Stimulated activated CD8-positive, alpha-beta memory T cell treated with anti-CD3 and anti-CD28 coated beads, Interleukin-12 subunit alpha, Interleukin-12 subunit beta, amount 100 ng/mL, for 24 hours (primary cell): ENCODE measurements around the gene CMSS1.
"Not testable (repeated sequence)": the region's sequence is repeated elsewhere in the genome, so short reads cannot be mapped to it uniquely, and the experiment has no call there.

Experiments
- DNase-seq: peaks from one replicate; pipeline ENCODE4 v3.0.0-alpha.2; 2020; ENCODE audit errors: extremely low read depth

Gene CMSS1

DNA sequence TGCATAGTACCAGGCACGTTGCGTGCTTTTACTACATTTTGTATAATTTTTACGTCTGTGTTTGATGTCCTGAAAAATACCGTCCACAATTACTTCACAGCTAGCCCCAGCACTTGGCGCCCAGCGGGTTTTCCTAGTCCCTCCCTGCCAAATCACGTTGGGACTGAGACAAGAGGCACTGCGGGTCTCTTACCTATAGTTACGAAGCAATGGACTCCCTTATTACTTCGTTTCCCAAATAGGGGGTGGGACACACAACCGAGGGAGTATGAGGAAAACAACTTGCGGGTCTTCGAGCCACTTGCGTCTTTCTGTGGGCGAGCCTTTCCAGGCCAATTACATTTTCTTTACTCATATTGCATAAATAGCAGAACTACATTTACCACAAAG lies 620 bp upstream of the CMSS1 start:
- DNase-seq, result no peak

DNA sequence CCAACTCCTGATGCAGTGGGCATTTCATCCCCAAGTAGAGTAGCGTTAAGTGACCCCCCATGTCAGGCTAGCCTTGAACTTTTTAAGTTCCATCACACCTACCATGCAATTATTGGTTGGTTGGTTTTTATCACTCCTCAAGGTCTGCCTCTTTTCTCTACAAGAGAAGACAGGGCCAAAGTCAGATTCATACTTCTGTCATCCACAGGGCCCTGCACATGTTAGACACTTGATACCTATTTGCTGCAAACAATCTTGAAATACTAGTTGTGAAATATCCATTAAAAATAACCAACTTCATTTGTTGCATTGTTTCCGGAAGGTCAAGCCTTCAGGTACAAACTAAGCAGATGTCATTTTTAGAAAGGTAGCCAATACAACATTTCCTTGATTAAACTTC lies 1.2 kb downstream of the CMSS1 start:
- DNase-seq, result no peak

DNA sequence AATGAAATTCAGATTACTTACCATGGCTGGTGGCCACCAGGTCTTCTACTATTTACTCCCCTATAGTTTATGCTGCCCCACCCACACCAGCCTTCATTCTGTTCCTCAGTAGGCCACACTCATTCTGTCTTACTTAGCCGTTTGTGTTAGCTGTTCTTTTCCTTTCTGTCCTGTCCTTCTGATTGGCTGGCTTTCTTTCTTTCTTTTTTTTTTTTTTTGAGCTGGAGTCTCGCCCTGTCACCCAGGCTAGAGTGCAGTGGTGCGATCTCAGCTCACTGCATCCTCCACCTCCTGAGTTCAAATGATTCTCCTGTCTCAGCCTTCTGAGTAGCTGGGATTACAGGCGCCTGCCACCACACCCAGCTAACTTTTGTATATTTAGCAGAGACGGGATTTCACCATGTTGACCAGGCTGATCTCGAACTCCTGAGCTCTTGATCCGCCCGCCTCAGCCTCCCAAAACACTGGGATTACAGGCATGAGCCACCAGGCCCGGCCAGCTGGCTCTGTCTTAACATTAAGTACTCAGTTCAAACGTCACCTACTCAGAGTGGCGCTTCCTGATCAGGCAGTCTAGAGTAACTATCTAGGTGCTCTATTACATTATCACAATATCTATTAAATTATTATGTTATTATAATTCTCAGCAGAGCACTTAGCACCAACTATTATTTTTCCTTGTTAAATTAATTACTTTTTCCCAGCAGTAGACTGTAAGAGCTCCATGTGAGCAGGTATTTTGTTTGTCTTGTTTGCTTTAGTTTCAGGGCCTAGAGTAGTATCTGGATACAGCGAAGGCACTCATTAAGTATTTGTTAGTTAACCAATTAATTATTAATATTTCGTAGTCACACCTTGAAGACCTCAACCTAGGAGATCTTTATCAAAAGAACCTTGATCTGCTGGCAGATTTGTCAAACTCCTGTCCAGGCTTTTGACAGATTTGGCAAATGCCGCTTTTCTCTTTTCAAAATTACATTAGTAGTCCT lies 6.4 kb downstream of the CMSS1 start:
- DNase-seq, result no peak

DNA sequence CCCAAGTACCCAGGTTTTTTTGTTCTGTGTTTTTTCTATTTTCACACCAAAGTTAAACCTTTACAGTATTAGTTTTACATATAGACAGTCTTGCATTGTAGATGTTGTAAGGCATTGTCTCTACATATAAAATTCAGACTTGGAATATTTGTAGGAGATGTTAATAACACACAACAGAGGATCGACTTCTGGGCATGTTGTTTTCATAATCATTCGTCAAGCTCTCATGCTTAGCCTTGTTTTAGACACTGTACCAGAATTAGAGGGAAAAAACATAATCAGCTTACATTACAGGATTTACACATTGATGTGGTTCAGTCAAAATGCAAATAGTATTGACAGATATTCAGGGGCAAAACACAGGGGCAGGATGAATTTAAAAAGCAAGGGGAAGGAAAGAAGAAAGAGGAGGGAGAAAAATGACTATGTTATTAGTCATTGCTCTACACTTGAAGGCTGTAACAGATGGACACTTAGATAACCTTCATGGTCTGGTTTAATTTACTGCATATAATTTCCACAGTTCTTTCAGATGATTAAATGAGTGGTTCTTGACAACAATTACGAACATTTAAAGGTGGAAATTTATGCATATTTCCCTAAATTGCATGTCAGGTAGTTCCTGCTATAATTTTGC lies 7.5 kb downstream of the CMSS1 start:
- DNase-seq, result no peak

DNA sequence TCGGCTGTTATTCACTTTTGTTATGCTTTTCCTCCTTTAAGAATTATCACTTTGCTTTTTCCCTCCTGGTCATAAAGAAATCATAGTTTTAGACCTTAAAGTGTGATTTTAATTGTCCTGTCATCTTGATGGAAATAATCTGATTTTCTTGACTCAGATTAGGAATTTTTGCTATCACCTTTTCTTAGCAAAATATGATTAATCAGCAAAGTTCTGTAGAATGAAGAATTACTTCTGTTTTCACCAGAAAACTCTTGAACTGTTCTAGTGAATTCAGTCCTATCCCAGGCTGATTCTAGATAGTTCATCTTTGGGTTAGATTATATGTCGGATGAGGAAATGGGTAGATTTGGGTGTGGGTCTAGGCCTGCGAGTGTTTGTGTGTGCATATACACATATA lies 12.2 kb downstream of the CMSS1 start:
- DNase-seq, result no peak

DNA sequence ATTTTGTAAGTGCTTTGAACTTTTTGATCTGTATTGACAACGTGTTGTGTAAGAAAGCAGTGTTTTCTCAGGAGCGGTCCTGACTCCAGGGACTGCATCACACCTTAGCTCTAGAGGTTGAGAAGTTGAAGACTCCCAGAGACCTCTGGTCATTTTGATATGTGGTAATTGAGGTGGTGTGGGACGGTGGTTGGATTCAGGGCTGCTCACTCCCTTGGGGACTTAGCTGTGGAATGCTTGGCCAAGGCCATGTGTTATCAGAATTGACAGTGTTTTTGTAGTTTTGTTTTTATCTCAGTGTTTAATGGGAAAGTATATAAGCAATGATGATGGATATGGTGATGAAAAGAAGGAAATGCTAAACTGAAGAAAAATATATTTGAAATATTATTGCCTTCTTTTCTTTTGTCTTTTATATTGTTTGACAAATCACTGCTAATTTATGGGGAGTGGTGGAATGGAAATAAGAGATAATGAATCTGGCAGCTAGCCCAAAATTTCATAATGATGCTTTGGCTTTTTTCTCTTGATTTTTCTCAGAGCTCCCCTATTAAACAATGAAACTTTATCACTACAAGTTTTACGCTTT lies 16.0 kb downstream of the CMSS1 start:
- no peak for DNase-seq

DNA sequence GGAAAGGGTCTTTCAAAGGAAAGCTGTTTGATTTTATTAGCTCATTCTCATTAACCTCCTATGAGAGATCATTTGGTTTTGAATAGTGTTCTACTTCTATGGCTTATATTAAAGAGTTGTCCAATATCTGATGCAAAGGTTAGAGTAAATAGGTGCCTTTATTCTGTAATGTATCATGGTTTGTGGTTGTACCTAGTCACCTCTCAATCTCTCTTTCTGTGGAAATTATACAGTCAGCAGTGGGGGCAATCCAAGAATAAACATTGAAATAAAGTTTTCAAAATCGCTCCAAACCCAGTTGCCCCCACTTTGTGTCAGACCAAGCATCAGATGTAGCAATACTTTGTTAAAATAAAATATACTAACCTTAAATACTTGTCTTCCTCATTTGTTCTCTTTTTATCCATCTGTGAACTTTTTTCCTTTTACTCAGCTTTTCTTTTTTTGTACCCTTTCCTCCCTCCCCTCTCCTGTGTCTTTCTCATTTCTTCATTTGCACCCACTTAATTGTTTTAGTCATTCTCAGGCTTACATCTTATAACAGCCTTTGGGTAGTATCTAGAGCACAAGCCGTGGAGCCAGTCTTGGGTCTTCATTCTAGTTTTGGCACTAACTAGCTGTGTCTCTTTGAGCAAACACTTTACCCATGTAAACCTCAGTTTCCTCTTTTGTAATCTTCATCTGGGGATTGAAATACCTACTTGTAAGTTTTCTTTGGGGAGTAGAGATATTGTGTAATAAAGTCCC lies 16.7 kb downstream of the CMSS1 start:
- no peak for DNase-seq

DNA sequence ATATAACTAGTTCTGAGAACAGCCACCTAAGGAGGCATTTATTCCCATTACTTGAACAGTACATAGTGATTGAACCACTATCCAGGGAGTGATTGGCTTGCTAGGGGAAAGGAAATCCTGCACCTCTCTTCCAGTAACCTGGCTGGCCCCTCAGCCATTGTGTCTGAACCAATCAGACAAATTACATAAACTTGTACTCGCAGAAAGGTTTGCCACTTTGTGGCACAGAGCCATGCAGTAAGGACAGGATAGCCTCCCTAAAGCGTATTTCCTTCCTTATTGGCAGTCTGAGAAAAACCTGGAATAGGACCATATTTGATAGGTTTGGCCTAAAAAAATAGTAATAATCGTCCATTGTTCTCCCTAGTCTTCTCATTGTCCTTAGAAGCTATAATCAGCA lies 19.0 kb downstream of the CMSS1 start:
- no peak for DNase-seq

DNA sequence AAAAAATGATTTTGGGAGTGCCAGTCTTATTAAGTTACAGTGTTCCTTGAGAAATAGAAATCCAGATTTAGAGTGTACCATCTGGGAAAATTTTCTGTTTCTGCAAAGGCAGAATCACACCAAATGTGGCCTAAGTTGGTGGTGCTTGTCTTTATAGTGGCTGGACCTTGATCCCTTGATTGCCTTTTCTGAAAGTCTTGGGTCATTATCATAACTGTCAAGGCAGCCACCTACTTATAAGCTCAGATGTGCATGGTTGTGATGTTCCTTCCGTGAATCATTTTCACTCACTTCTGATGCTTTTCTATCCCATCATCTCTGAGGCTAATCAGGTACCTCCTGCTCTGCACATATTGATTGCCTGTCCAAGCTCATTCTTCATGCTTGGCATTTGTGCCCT lies 20.1 kb downstream of the CMSS1 start:
- no peak for DNase-seq

DNA sequence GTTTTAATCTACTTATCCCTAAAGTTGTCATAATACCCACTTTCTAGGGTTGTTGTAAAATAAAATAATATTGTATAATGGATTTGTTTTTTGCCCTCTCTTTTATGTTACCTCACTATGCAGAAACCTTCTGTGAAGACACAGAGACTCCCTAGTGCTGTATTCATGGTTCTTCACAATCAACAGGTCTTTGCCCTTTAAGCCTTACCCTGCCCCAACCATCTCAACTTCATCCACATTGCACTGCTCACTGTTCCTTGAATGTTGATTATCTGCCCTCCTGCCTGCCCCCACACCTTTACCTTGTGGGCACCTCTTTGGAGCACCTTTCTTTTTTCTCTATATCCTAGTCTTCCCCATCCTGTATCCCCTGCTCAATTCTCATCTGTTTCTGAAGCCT lies 21.1 kb downstream of the CMSS1 start:
- no peak for DNase-seq

DNA sequence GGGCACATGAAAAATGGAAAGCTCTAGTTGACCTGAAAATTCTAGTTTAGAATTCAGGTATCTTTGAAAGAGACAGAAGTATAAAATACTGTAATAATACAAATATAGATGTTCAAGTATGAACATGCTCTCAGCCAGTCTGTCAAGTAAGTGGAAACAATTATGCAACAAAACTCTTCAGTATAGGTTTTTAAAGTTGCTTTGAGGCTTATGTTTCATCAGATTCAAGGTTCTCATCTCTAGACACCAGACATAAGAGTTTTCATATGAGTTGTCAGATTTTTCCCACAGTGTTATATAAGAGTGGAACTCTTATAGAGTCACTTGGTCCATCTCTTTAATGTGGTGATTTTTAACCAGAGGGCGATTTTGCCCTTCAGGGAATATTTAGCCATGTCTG lies 22.0 kb downstream of the CMSS1 start:
- no peak for DNase-seq

DNA sequence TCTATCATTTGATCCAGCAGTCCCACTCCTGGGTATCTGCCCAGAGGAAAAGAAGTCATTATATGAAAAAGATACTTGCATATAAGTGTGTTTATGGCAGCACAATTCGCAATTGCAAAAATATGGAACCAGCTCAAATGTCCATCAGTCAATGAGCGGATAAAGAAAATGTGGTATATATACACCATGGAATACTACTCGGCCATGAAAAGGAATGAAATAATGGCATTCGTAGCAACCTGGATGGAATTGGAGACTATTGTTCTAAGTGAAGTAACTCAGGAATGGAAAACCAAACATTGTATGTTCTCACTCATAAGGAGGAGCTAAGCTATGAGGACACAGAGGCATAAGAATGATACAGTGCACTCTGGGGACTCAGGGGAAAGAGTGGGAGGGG lies 24.3 kb downstream of the CMSS1 start:
- DNase-seq, result not testable (repeated sequence)

DNA sequence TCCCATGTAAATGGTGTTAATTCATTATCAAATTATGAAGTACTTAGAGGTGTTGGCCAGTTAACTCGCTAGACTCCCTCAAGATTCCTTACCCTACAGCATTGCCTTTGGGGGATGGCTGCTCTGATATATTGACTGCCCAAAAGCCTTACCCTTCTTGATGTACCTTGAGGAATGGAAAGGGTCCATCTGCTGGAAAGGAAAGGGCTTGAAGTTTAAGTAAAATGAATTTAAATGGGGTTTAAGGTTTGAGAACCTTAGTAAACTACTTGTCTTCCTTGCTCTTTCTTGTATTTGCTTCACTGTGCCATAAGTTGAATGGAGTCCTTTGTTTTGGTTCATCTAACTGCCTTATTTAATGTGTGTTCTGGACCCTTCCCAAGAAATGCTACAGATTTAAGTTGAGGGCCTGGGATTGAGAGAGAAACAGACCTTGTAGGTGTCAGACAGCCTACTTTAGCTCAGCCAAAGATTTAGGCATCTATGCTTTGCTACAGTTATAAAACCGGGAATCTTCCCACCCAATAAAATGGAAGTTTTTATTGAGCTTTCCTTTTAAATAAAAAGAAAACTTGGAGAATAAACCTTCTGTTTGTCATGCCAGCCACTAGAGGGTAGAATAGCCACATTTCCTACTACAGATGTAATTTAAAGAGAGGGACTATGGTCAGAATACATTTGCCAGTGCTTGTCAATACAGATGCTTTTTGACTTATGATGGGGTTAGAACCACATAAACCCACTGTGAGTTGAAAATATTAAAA lies 25.3 kb downstream of the CMSS1 start:
- DNase-seq, result no peak

DNA sequence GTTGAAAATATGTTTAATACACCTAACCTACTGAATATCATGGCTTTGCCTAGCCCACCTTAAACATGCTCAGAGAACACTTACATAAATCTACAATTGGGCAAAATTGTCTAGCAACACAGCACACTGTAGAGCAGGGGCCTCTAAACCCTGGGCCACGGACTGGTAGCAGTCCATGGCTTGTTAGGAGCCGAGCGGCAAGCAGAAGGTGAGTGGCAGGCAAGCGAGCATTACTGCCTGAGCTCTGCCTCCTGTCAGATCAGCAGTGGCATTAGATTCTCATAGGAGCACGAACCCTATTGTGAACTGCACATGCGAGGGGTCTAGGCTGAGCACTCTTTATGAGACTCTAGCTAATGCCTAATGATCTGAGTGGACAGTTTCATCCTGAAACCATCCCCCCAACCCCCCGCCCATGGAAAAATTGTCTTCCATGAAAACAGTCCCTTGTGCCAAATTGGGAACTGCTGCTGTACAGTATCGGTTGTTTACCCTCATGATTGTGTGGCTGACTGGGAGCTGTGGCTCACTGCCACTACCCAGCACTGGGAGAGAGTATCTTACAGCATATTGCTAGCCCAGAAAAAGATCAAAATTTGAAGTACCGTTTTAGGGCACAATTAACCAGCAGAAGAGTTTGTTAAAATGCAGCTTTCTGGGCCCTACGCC lies 26.1 kb downstream of the CMSS1 start:
- no peak for DNase-seq

DNA sequence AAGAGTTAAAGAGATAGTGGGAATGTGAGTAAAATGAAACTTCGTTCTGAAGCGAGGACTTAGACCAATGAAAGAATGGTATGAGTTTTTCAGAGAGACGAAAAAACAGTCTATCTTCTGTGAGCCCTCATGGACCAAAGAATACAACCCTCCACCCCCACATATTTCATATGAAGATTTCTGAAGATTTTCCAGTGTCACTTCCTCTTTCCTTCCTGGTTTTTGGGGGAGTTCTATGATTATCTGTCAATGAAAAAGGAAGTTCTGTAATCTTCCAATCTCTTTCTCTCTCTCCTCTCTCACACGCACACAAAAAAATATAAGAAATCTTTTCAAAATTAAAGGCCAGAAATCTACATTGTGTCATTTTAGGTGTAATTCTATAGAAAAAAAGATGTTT lies 27.7 kb downstream of the CMSS1 start:
- DNase-seq, result no peak

DNA sequence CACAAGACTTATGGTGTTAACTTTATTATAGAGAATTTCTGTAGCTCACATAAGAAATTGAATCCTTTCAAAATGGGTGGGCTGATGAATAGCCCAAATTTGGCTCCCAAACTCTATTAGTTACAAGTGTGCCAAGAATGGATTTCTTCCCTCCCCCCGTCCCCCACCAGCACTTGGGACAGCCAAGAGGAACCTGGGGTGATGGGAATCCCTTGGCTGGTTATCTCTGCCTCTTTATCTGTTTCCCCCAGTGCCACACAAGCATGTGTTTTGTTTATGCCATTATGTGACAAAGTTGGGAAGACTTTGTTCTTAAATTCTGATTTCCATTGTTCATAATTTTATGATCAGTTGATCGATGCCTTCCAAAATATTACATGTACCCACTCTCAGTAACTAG lies 28.3 kb downstream of the CMSS1 start:
- no peak for DNase-seq

DNA sequence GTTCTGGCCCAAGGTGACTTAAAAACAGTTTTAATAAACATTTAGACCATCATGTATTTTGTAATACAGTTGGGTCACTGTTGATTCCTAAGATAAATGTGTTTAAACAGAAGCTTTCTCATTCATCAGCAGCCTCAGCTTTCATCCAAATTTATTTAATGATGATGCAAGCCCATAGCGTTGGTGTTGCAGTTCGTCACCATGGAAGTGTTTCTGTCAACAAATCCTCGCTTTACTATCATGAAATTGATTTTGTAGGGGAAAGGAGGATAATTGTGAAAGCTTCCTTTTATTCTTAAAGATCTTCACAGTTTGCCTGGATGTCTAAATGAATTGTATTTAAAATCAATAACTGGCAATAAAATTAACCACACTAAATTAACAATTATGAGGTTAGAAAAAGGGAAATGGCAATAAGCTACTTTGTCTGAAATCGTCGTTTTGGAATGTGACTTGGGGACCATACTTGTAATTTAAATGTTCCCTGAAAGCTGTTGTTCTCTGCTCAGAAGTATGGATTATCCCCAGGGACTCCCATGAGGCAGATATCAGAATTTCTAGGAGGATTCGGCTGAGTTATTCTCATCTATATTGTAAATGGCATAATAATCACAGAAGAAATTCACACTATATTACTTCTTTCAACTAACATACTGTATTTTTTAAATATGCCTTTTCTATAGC lies 29.0 kb downstream of the CMSS1 start:
- no peak for DNase-seq

DNA sequence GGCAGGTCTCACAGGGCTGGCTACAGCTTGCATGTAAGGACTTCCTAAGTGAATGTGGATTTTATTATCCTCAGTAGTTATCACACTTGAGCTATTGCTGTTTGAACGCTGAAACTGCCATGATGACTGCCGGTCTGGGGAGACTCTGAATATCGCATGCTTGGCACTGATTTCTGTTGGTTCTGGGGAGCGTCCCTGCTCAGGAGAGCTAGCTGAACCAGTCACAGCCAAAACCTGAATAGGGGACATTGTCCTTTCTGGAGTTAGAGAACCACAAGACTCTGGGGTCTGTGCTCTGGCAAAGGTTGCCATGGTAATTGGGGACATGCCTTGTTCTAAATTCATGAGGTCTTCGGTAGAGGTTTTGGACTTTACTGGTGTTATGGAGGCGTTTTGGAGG lies 30.8 kb downstream of the CMSS1 start:
- no peak for DNase-seq

DNA sequence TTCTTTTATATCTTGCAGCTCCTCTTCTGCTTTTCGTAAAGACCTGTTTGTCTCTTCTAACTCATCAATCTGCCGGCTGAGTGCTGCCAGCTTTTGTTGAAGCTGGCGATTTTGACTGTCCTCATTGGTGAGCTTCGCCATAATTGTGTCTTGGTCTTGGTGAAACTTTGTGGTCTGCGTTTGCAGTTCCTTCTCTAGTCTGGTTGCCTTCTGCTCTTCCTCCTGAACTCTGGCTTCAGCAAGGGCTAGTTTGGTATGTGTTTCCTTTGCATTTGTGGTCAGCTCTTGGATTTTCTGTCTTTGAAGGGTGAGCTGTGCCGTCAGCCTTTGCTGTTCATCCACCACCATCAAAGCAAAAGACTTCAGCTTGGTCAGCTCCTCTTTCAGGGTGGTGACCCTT lies 32.9 kb downstream of the CMSS1 start:
- DNase-seq, result no peak

DNA sequence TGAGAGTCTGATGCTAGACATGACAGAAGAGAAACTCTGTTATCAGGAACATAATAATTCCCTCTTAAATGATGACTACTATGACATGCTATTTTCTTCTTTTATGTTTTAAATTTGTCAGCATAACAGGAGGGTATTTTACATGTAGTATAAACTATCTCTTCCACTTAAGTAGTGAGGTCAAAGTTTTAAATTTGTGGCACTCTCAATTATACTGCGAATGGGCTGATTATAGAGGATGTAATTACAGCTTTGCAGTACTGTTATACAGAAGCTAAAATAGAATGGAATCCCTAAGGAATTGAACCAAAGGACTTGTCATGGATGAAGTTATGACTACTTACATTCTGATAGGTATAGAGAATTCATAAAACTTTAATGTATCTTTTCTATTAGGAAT lies 34.3 kb downstream of the CMSS1 start:
- no peak for DNase-seq
